ENCODE results near the gene CREB3L2. TPM values are rescaled to one million over a fixed set of nuclear protein-coding genes. Genes with fewer than 3 reads are reported as not detected.
"Not testable (repeated sequence)": the region's sequence is repeated elsewhere in the genome, so short reads cannot be mapped to it uniquely, and the experiment has no call there.

CREB3L2 gene
- total and polyA plus RNA-seq, 2 of the 8 experiments (the other 6 are each of a cell fraction or from before 2014, with no cell fraction given) = 14.4 to 48.3 TPM

DNA sequence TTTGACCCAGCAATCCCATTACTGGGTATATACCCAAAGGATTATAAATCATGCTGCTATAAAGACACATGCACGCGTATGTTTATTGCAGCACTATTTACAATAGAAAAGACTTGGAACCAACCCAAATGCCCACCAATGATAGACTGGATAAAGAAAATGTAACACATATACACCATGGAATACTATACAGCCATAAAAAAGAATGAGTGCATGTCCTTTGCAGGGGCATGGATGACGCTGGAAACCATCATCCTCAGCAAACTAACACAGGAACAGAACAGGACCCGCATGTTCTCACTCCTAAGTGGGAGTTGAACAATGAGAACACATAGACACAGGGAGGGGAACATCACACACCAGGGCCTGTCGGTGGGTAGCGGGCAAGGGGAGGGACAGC lies 75.7 kb downstream of the CREB3L2 start:
- H2BK120ac ChIP-seq (replicated peaks; ENCODE audit: low read depth, low read length); H2BK5ac ChIP-seq (ENCODE audit: low read depth, low read length); H3K4ac ChIP-seq (replicated peaks; ENCODE audit: insufficient read length, low read depth, low read length); H3K9me3 ChIP-seq (ENCODE audit: insufficient read depth in 2 of 2, low read depth in 1 of 2, low read length in 1 of 2); H3K79me2 ChIP-seq (ENCODE audit: control insufficient read depth in 1 of 2, insufficient read depth in 2 of 2, low read length in 2 of 2); H3K27ac ChIP-seq (ENCODE audit: low read depth, low read length); H3K27me3 ChIP-seq (replicated peaks in 1 of 4; ENCODE audit: control insufficient read depth in 3 of 4, extremely low read depth in 1 of 4, insufficient read depth in 3 of 4, low read length in 3 of 4); H4K5ac ChIP-seq (ENCODE audit: insufficient read length, low read depth, low read length); H3K4me3 ChIP-seq (ENCODE audit: extremely low read depth in 1 of 4, insufficient read depth in 2 of 4, low read depth in 3 of 4, low read length in 4 of 4); H4K91ac ChIP-seq (replicated peaks; ENCODE audit: insufficient read length, low read length); FAIRE-seq; H3K23me2 ChIP-seq (ENCODE audit: low read depth, low read length); H2AFZ ChIP-seq (ENCODE audit: low read length); H3K4me2 ChIP-seq (ENCODE audit: insufficient read depth in 1 of 2, low read depth in 2 of 2, low read length in 2 of 2); H4K20me1 ChIP-seq (replicated peaks in 1 of 2; ENCODE audit: control insufficient read depth in 1 of 2, insufficient read depth in 2 of 2, low read length in 2 of 2); H3K4me1 ChIP-seq (replicated peaks in 1 of 4; ENCODE audit: control insufficient read depth in 3 of 4, insufficient read depth in 4 of 4, low read length in 3 of 4); H2AK5ac ChIP-seq (ENCODE audit: low read depth, low read length); H4K8ac ChIP-seq (ENCODE audit: extremely low read depth, insufficient read depth, low read length); DNase-seq (ENCODE audit: low read depth in 1 of 2, low spot score in 2 of 2); H2BK20ac ChIP-seq (ENCODE audit: low read length); H3K23ac ChIP-seq (ENCODE audit: insufficient read length); H3K56ac ChIP-seq (replicated peaks; ENCODE audit: insufficient read length, low read depth, low read length); H3K18ac ChIP-seq (ENCODE audit: extremely low read depth, low read length); H3K9ac ChIP-seq (replicated peaks in 1 of 4; ENCODE audit: extremely low read depth in 1 of 4, low read depth in 3 of 4, low read length in 3 of 4); POLR2A ChIA-PET (ENCODE audit: partially characterized antibody); H2BK15ac ChIP-seq (ENCODE audit: low read length); H3K14ac ChIP-seq (ENCODE audit: insufficient read length); H2BK12ac ChIP-seq (ENCODE audit: low read depth, low read length); H3K79me1 ChIP-seq (ENCODE audit: low read depth, low read length): not testable (repeated sequence)
- CTCF ChIA-PET (ENCODE audit: partially characterized antibody) = interaction anchor here (0.9 to 2.9 kb wide), 2 partner anchors 22 to 76 kb away, joined by 4 to 8 read pairs; partner anchors contain the start of gene CREB3L2
- H3K36me3 ChIP-seq (ENCODE audit: control insufficient read depth in 2 of 4, insufficient read depth in 4 of 4, low read length in 3 of 4) = peaks cover 0 to 19% (median 11%) of the 10 kb centered on the region in 4 experiments; a peak in 6 of 8 replicates
- 97% methylated on average over 6 of the region's 6 CpGs; no CpG with 5 or more reads in 1 of the 2 experiments for WGBS, 2 experiments (ENCODE audit: extremely low coverage in 1 of 2, insufficient coverage in 1 of 2, insufficient read length in 1 of 2, insufficient replicate concordance in 2 of 2, low coverage in 1 of 2, low lambda C conversion rate in 2 of 2, missing lambda C conversion rate in 1 of 2)
